Smooth muscle cell of bladder (primary cell): ENCODE measurements around the gene CGRRF1. TPM values are rescaled to one million over a fixed set of nuclear protein-coding genes. Genes with fewer than 3 reads are reported as not detected.

Source experiments
- total RNA-seq: library from RNA; depleted of rRNA; stranded (reverse); fragments of >200 nt; gene quantifications from 2 replicates; pipeline ENCODE4 v1.2.3, GENCODE V29; 2014

CGRRF1 gene, protein sequence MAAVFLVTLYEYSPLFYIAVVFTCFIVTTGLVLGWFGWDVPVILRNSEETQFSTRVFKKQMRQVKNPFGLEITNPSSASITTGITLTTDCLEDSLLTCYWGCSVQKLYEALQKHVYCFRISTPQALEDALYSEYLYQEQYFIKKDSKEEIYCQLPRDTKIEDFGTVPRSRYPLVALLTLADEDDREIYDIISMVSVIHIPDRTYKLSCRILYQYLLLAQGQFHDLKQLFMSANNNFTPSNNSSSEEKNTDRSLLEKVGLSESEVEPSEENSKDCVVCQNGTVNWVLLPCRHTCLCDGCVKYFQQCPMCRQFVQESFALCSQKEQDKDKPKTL
- total RNA-seq: 10.4 and 11.5 TPM in 2 replicates

DNA sequence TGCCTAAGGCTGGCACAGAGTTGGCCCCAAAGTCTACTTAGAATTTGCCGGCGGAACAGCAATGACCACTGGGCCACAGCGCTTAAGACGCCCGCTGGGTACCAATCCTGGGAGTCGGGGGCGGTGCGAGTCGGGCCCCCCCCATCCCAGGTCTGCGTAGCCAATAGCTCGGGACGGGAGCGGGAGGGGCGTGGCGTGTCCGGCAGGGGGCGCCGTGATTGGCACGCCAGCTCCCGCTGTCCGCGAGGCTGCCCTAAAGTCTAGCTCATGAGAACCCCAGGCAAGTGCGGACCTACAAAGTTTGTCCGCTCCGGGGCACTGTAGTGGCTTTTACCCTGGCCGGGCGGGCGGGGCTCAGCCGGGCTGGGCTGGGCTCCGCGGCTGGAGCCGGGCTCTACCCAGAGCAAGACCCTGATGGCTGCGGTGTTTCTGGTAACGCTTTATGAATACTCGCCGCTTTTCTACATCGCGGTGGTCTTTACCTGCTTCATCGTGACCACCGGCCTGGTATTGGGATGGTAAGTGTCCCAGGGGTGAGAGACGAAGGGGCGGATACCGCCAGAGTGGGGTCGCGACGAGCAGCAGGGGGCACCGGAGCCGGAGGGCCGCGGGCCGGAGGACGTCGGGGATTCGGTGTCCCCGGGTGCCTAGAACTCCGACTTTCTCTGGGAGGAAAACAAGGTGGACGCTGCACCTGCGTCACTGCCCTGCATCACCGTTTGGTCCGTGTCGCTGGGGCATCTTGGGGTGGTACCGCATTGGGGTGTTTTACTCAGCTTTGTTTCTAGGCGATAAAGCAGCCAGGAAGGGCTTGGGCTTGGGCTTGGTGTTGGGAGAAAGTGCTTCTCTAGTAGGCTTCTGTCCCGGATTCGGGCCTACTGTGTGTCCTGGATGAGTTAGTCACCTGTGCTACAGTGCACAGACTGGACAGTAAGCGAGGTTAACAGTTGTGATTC is at the start of gene CGRRF1:
CGRRF1 (plus strand) TSS at position 361 of the 956 bp plus-strand sequence; CDS start at position 415, 54 bp downstream.

DNA sequence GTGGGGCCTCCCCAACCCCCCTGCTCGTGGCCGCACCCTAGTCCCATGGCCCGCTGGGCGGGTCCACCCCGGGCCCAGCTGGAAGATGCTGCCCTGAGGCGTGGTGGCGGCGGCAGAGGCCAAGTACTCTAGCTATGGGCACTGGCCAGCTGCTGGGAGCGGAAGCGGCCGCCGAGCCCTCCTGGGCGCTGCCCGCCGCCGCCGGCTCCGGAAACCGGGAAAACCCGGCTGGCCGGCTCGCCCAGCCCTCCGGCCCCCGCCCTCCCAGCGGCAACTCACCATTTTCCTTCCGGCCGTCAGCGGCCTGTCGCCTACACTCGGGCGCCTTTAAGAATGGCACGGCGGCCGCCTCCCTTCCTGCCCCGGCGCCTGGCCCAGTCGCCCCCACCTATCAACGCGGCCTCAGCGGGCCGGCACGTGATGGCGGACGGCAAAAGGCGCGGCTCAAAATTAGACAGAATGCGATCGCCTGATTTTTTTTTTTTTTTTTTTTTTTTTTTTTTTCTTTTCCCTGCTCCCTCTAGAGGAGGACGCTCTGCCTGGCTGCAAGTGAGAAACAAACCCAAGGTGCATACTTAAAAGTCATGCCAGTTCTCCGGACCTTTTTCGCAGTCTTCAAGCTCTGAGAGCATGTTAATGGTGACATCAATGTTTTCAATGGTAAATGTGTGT is 20.9 kb upstream of the CGRRF1 start, which contains the start of gene GMFB:
GMFB (minus strand) TSS at position 335 of the 672 bp plus-strand sequence; CDS start at position 282, 53 bp downstream.

DNA sequence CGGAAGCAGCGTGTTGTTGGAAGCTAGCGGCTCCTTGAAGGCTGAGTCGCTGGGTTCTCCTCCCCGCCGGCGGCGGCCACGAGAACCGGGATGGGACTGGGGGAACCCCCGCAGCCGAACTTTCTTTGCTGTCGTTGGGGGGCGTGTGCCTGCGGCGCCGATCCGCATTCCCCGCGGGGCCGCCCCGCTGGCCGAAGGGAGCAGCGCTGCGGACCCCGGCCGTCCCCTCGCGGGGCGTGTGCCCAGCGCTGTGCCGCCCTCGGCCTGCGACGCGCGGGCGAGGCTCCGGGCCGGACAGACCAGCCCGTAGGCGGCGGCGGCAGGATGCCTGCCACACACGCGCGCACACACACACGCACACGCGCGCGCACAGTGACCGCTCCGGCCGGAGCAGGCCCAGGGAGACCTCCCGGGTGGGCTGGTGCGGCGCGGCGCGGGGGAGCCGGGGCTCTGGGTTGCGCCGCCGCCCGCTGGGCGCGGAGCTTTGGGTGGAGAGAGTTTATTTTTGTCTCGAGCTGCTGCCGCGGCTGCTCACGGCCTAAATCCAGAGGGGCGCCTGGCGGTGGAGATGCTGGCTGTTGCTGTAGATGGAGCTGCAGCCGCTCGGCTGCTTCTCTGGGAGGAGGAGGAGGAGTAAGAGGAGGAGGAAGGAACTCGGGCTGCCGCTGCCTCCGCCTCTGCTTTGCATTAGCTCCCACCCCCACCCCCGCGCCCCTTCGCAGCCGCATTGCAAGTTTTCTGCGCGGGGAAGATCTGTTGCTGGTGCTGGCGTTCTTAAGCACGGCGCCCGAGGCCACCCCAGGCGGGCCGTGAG is 56.9 kb downstream of the CGRRF1 start, which contains the start of gene SAMD4A:
SAMD4A (plus strand) TSS at position 719 of the 814 bp plus-strand sequence. CDS start 789 bp downstream, outside the sequence.

Other genes with a start within 250 kb of the CGRRF1 start
- 15.1 and 17.4 TPM in 2 replicates for gene CDKN3, start 112.9 kb upstream of the CGRRF1 start, total RNA-seq
- 84.6 and 172 TPM in 2 replicates for gene CNIH1, start 68.5 kb upstream of the CGRRF1 start, total RNA-seq
- gene GMFB, start 20.9 kb upstream of the CGRRF1 start, total RNA-seq: 76.8 and 79.5 TPM in 2 replicates
- gene SAMD4A, start 57.2 kb downstream of the CGRRF1 start, total RNA-seq: 17.2 and 19.0 TPM in 2 replicates